Stimulated activated CD4-positive, alpha-beta T cell treated with anti-CD3 and anti-CD28 coated beads, Interleukin-1b, Interleukin-23, amount 100 ng/mL, for 4 hours (primary cell): Measurements from ENCODE around the gene PDCD11.

Experiments used
- DNase-seq, 2 donors: peaks; one replicate each; pipeline ENCODE4 v3.0.0-alpha.2; 2020; ENCODE audit warnings: low read depth in 2 of 2

The PDCD11 gene

GRCh38 chr10:103417601-103418000 is 21.2 kb downstream of the PDCD11 start:
- no peak for DNase-seq

- no peak for DNase-seq
These were observed 22.7 kb downstream of the PDCD11 start for GRCh38 chr10:103419101-103419500.

GRCh38 chr10:103423748-103424147 is 27.3 kb downstream of the PDCD11 start:
- DNase-seq = no peak

- no peak for DNase-seq
These were observed 31.4 kb downstream of the PDCD11 start for GRCh38 chr10:103427866-103428265.

GRCh38 chr10:103428989-103429643 is 32.7 kb downstream of the PDCD11 start:
- no peak for DNase-seq

GRCh38 chr10:103429647-103430046 is 33.2 kb downstream of the PDCD11 start:
- DNase-seq = no peak

- no peak for DNase-seq
These were observed 35.5 kb downstream of the PDCD11 start for GRCh38 chr10:103431902-103432301.

- DNase-seq = no peak
These were observed 37.4 kb downstream of the PDCD11 start for GRCh38 chr10:103433858-103434257.

- no peak for DNase-seq
These were observed 43.4 kb downstream of the PDCD11 start for GRCh38 chr10:103439776-103440175.

GRCh38 chr10:103440416-103440815 is 44.0 kb downstream of the PDCD11 start:
- DNase-seq = no peak

GRCh38 chr10:103441206-103441605 is 44.8 kb downstream of the PDCD11 start:
- no peak for DNase-seq

- DNase-seq = no peak
These were observed 45.2 kb downstream of the PDCD11 start for GRCh38 chr10:103441611-103442010.

- no peak for DNase-seq
These were observed 45.6 kb downstream of the PDCD11 start for GRCh38 chr10:103442031-103442461.

- DNase-seq = no peak
These were observed 47.2 kb downstream of the PDCD11 start for GRCh38 chr10:103443475-103444185.

- DNase-seq = no peak
These were observed 48.1 kb downstream of the PDCD11 start for GRCh38 chr10:103444478-103444877.

GRCh38 chr10:103445366-103445765 is 48.9 kb downstream of the PDCD11 start:
- DNase-seq = no peak

GRCh38 chr10:103445767-103446567 is 49.5 kb downstream of the PDCD11 start:
- DNase-seq = no peak

- no peak for DNase-seq
These were observed 50.8 kb downstream of the PDCD11 start for GRCh38 chr10:103447187-103447586.

- DNase-seq = no peak
These were observed 52.3 kb downstream of the PDCD11 start for GRCh38 chr10:103448746-103449145.

GRCh38 chr10:103449208-103450144 is 53.0 kb downstream of the PDCD11 start:
- DNase-seq = no peak

- no peak for DNase-seq
These were observed 53.8 kb downstream of the PDCD11 start for GRCh38 chr10:103450201-103450695.
